Vagina (tissue), 2 donors: ENCODE measurements around the gene DAG1.

Experiments
- POLR2A ChIP-seq, 2 donors: fragments of 450-650 bp; IDR thresholded peaks; one replicate each; pipeline ENCODE4 v1.6.1; 2017; ENCODE audit warnings: antibody characterized with exemption in 2 of 2, mild to moderate bottlenecking in 2 of 2, moderate library complexity in 2 of 2
- POLR2AphosphoS5 ChIP-seq, 2 donors: sonication (generic); formaldehyde crosslinking; IDR thresholded peaks; one replicate each; pipeline ENCODE4 v1.9.0; 2017; ENCODE audit warnings: antibody characterized with exemption in 2 of 2, mild to moderate bottlenecking in 2 of 2, low read depth in 1 of 2; ENCODE audit not compliant: insufficient read depth in 1 of 2
- TF ChIP-seq, protein P1 (sequence below), 3 experiments: fragments of 450-650 bp in 2 of 3; fragments of 200-600 bp in 1 of 3; sonication (generic) in 1 of 3; IDR thresholded peaks; one replicate each; pipeline ENCODE4 v1.5.1; 2017 to 2019; ENCODE audit warnings: antibody characterized with exemption in 3 of 3, mild to moderate bottlenecking in 2 of 3, moderate library complexity in 2 of 3

- TF ChIP-seq, protein P1, sequence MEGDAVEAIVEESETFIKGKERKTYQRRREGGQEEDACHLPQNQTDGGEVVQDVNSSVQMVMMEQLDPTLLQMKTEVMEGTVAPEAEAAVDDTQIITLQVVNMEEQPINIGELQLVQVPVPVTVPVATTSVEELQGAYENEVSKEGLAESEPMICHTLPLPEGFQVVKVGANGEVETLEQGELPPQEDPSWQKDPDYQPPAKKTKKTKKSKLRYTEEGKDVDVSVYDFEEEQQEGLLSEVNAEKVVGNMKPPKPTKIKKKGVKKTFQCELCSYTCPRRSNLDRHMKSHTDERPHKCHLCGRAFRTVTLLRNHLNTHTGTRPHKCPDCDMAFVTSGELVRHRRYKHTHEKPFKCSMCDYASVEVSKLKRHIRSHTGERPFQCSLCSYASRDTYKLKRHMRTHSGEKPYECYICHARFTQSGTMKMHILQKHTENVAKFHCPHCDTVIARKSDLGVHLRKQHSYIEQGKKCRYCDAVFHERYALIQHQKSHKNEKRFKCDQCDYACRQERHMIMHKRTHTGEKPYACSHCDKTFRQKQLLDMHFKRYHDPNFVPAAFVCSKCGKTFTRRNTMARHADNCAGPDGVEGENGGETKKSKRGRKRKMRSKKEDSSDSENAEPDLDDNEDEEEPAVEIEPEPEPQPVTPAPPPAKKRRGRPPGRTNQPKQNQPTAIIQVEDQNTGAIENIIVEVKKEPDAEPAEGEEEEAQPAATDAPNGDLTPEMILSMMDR (IDR thresholded peaks at IDR 0.05), result no peak
- TF ChIP-seq POLR2A (IDR thresholded peaks at IDR 0.05) (no peak), POLR2AphosphoS5 (IDR thresholded peaks at IDR 0.05; ENCODE audit: insufficient read depth in 1 of 2, low read depth in 1 of 2) (no peak)
Observed at GRCh38 chr3:49529567-49529966, 59.5 kb downstream of the DAG1 start.
